LNCaP clone FGC (cell line): Measurements from ENCODE around the gene ERF.

Experiments used
- DNase-seq: peaks from one replicate; pipeline ENCODE4 v3.0.0-alpha.2; 2011; ENCODE audit warnings: low read depth
- H3K4me3 ChIP-seq: 2 replicates; pipeline ENCODE4 v1.5.1; 2011; ENCODE audit warnings: mild to moderate bottlenecking, low read depth, low read length, control low read depth
- TF ChIP-seq, protein P1 (sequence below): IDR thresholded peaks from 2 replicates; pipeline ENCODE4 v1.5.1; 2012; ENCODE audit warnings: mild to moderate bottlenecking; ENCODE audit not compliant: control insufficient read depth, insufficient read depth; ENCODE audit errors: extremely low read depth

The ERF gene

GRCh38 chr19:42202290-42202880 is 52.5 kb downstream of the ERF start:
- H3K4me3 ChIP-seq: no peak overlapping the region
- DNase-seq: no peak
- TF ChIP-seq, protein P1, sequence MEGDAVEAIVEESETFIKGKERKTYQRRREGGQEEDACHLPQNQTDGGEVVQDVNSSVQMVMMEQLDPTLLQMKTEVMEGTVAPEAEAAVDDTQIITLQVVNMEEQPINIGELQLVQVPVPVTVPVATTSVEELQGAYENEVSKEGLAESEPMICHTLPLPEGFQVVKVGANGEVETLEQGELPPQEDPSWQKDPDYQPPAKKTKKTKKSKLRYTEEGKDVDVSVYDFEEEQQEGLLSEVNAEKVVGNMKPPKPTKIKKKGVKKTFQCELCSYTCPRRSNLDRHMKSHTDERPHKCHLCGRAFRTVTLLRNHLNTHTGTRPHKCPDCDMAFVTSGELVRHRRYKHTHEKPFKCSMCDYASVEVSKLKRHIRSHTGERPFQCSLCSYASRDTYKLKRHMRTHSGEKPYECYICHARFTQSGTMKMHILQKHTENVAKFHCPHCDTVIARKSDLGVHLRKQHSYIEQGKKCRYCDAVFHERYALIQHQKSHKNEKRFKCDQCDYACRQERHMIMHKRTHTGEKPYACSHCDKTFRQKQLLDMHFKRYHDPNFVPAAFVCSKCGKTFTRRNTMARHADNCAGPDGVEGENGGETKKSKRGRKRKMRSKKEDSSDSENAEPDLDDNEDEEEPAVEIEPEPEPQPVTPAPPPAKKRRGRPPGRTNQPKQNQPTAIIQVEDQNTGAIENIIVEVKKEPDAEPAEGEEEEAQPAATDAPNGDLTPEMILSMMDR: no peak

DNA sequence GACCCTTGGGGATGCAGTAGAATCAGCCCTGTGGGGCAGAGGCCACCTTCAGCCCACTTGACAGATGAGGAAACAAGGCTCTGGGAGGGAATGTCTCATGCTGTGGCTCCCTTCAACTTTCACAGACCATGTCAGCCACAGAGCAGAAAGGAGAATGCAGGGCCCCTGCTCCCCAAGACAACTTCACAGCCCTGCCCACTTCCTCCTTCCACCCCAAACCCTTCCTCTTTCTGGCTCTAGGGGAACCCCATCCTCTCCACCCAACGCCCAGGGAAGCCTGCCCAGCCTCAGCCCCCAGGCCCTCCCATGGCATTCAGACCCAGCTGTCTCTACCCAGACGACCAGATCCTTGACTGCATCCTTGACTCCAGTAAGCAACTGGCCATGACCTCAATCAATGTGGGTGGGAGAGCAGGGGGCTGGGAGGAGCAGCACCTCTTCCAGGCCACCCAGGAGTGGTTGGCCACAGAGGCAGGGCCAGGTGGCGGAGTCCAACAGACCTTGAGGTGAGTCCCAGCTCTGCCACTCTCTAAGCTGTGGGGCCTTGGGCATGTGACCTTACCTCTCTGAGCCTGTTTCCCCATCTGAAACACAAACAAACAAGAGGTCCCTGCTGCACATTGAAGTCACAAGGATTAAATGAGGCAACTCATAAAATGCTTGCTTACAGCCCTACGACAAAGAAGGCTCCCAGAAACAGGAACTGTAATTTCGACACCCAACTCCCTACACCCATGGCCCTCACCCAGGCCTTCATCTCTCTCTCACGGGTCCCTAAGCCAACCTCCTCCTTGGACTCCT is 53.2 kb downstream of the ERF start:
- H3K4me3 ChIP-seq: no peak overlapping the region
- DNase-seq: no peak
- TF ChIP-seq, protein P1: no peak

DNA sequence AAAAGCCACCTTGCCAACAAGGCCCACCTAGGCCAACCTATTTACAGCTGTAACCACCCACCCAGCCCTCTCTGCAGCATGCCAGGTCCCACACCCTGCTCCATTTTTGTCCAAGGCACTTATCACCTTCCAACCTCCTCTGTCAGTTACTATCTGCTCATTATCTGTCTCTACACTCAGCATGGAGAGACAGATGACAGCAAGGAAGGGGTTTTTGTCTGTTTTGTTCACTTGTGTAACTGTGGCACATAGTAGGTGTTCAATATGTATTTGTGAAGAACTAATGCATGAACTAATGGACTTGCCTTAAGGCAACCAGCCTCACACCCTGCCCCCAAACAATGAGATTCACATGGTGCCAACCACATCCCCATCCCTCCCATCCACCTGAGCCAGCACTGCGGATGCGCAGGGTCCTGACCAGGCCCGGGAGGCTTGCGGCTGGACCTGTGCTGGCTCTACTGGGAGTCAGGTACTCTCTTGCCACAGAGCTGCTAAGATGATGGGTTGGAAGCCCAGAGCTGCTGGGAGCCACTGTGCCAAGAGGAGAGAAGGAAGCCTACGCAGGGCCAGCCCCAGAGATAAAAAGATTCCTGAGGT is 54.7 kb downstream of the ERF start:
- no peak overlapping the region for H3K4me3 ChIP-seq
- TF ChIP-seq, protein P1: no peak
- no peak for DNase-seq

DNA sequence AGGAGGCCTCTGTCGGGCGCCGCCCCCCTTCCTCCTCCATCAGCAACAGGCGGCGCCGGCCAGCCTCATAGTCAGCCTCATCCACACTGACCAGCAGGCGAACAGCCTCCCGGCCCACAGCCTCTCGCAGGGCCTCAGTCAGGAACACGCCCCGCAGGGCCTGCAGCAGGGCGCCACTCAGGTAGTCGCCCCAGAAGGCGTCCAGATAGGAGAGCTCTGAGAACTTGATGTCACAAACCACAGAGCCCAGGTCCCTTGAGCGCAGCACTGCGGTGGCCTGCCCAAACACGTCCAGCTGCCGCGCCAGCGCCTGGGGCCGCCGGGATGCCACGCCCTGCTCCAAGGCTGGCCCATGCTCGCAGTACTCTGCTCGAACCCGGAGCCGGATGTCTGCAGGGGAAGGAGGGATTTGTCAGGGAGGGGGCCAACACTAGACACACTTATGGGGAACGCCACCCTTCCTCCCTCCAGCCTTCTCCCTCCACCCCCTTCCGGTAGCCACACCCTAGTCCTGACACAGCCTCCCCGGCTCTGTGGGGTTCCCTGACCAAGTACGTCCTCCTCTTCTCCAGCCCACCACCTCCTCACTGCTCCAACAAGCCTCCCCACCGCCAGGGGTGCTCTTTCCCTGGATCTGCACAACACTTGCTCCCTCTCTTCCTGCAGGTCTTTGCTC is 55.4 kb downstream of the ERF start:
- no peak overlapping the region for H3K4me3 ChIP-seq
- TF ChIP-seq, protein P1: no peak
- DNase-seq: no peak

DNA sequence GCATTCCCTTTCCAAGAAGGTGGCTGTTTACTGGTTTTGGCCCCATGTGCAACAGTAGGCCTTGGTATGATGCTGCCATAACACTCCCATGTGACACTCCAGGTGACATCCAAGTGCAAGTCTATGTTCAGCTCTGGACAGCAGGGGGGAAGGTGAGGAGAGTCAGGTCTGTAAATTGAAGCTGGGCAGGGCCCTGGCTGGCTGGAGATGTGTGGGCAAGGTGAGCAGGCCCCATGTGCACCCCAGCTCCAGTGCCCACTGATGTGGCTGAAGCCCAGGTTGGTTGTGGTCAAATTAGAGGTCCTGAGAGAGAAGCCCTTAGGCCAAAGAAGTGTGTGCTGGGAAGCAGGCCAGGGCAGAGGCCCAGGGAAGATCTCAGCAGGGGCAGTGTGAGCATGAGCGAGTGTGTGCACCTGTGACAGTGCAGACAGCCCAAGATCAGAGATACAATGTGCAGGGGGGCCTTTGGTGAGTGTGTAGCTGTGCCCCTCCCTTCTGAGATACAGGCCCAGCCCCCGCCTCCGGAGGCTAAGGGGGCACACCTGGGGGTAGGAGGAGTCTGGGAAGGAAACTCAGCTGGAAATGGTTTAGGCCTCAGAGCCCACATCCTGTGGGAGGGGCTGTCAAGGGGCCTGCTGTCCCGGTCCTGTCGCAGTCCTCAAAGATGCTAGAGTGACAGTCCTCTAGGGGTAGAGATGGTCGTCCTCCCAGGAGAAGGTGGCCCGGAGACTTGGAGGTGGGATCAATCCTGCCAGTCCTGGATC is 56.1 kb downstream of the ERF start:
- TF ChIP-seq, protein P1: no peak
- no peak overlapping the region for H3K4me3 ChIP-seq
- DNase-seq: no peak
